HG02981 (cell line): ENCODE results near the gene PDE9A.

Experiments used
- ATAC-seq: cut with Tn5 transposase; IDR thresholded peaks from one replicate; pipeline ENCODE4 v1.9.1; 2021; ENCODE audit warnings: mild to moderate bottlenecking, moderate library complexity; ENCODE audit not compliant: unreplicated experiment

Gene PDE9A

DNA sequence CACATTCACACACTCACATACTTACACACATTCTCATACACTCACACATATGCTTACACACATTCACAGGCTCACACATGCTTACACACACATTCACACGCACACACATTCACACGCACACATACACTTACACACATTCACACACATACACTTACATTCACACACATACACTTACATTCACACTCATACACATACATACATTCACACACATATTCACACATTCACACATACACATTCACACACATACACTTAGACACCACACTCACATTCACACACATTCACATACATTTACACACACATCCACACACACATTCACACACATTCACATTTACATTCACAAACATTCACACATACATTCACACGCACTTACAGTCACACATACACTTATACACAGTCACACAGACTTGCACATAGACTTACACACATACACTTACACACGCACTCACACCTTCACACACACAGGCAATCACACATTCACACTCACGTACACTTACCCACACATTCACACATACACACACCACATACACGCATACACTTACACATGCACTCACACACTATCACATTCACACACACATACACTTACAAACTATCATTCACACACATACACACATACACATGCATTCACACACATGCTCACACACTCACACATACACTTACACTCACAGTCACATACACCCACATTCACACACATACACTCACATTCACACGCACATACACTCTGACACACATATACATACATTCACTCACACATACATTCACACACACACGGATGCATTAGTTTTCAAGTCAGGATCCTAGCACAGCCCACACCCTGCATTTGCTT, 16.8 kb downstream of the PDE9A start:
- ATAC-seq, result no peak

DNA sequence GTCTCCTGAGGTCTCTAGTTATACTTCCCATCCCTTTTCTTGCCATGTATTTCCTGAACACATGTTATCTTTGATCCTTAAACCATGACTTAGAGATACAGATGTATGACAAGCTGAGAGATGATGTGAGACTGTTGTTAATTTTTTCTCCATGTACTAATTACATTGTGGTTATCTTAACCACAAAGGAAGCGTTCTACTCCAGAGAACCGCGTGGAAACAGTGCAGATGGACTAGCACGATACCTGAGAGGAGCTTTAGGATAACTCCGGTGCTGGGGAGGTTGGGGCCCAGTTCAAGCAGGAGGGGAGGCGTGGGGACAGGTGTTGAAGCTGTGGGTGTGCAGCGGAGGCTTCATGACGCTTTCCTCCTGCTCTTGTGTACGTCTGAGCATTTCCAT, 17.5 kb downstream of the PDE9A start:
- no peak for ATAC-seq

DNA sequence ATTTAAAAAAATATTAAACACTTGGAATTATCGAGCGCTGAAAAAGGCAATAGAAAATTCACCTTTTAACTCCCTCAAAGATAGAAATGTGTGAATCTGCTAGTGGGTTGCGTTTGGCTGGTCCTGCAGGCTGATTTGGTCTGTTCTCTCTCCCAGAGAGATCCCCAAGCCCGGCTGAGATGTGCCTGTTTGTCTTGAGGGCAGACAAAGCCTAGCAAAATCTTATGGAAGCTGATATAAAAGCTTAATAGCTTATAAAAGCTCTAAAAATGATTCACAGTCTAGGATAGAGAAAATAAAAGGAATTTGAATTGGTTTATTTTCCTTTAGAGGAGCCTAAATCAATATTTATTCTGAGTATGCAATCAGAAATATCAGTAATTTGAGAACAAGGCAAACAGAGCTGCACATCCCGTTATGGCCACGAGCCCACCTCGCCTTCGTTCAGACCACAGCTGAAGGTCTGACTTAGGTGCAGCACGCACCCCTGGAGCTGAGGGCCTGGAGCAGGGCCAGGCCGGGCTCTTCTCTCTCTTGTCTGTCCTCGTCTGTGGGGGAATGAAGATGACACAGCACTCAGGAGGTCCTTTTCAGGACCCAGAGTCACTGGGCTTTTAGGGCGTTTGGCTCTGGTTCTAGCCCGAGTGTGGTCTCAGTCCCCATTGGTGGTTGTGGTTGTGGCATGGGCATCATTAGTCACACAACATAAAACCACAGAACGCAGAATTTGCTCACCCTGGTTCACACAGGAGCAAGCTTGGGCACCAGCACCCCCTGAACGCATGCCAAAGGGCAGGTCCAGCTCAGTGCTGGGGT, 18.6 kb downstream of the PDE9A start:
- no peak for ATAC-seq

DNA sequence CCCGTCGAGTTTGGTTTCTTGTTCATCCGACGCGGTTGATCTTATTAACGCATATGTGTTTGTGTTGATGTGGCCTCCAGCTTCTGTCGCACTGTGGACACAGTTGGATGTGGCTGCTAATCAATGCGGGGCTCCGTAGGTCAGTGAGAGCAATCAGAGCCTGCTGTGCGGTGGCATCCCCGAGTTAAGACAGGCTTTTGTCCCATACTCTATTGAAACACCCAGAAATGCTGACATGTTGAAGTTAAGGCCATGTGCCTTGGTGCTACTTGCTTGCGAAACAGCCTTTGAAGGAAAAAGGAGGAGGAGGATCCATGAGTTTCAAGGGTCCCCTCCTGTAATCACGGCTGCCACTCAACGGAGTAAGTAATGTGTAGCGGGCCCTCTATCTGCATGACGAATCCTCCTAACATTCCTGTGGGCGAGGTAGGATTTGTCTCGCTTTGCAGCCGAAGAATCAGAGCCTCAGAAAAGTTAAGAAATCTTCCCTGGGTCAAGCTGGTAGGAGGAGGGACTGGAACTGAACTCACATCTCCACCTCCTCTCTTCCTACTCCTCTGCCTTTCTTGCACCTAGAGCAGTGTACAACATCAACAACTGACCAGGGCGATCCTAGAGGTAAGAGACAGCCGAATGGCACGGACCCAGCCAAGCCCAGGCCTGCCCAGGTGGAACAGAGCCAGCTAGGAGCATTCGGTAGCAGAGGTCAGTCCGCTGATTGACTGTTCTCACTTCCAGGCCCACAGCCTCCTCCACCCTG, 19.5 kb downstream of the PDE9A start:
- ATAC-seq, result no peak

DNA sequence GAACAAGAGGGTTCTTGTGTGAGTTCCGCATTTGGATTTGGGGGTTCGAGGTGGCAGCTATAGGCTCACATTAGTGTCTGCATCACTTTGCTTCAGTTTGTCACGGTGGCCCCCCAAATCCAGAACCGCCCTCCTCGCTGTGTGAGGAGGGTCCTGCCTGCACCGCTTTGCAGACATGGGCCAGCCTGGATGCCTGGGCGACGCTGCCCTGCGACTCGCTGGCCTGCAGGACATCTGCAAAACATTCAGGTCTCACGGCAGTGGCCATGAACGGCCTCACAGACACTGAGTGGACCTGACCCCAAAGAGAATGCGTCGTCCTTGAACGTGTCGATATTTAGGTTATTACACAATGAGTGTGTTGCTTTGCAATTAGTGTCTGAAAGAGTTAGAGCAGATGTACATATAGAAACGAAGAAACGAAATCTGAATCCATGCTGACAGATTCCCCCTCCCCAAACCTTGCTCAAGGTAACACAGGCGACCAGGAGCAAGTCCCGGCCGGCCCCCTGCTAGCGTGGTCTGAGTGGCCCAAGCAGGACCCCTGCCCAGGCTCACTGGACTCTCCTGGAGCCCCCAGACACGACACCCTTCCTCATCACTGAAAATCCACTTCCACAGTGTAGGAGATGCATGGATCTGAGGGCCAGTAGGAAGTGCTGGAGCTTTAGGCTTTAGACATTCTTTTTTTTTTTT, 20.4 kb downstream of the PDE9A start:
- no peak for ATAC-seq

DNA sequence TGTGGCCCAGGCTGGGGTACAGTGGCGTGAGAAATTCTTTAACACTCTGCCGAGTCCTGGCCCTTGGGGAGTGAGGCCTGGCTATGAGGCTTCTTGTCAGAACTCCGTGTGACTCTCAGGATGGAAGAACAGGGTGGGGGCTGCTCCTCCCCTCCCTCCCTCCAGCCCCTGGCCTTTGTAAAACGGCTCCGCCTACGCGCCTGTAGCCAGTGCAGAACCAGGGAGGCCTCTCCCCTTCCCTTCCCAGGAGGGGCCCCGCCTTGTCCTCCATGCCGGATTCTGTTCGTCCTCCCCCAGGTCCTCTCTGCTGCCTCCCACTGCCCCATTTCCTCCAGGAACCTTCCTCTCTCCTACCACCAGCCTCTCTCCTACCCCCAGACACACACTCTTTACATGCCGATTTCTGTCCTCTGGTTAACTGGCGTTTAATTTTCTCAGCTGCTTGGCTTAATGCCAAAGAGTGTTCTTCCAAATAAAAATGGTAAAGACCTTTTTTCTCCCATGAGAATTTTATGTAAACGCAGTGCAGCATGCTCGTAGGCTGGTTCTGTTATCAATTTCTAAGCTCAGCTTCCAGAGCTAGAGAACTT, 21.0 kb downstream of the PDE9A start:
- ATAC-seq, result no peak

DNA sequence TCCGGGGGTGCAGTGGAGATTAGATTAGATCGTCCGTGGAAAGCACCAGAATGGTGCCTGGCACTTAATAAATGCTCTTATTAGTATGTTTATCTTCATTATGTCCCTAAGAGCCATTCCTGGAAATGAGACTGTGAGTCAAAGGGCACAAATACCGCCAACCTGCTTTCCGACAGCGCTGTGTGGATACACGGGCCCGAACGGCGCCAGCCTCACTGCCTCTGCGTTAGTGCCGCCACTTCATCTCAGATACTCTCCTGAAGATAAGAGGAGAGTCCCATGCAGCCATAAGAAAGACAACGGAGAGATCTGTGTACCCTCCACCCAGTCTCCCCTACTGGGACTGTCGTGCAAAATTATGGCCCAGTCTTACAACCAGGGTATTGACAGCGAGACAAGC, 22.0 kb downstream of the PDE9A start:
- ATAC-seq, result no peak

DNA sequence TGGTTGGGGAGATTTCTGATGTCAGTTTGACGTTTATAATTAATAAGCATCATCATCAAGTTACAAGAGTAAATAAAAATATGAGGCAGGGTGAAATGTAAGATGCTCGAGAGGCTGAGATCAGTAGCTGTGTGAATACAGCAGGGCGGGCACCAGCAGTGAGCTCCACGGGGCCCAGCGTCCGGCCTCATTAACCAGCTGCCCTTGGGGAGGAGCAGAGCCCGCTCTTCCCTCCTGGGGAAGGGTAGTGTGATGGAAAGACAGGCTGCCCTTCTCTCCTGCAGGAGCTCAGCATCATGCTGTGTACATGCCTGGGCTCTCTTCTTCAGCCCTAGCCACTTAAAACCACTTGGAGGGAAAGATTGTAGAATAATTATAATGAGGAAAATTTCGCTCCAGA, 23.4 kb downstream of the PDE9A start:
- no peak for ATAC-seq

DNA sequence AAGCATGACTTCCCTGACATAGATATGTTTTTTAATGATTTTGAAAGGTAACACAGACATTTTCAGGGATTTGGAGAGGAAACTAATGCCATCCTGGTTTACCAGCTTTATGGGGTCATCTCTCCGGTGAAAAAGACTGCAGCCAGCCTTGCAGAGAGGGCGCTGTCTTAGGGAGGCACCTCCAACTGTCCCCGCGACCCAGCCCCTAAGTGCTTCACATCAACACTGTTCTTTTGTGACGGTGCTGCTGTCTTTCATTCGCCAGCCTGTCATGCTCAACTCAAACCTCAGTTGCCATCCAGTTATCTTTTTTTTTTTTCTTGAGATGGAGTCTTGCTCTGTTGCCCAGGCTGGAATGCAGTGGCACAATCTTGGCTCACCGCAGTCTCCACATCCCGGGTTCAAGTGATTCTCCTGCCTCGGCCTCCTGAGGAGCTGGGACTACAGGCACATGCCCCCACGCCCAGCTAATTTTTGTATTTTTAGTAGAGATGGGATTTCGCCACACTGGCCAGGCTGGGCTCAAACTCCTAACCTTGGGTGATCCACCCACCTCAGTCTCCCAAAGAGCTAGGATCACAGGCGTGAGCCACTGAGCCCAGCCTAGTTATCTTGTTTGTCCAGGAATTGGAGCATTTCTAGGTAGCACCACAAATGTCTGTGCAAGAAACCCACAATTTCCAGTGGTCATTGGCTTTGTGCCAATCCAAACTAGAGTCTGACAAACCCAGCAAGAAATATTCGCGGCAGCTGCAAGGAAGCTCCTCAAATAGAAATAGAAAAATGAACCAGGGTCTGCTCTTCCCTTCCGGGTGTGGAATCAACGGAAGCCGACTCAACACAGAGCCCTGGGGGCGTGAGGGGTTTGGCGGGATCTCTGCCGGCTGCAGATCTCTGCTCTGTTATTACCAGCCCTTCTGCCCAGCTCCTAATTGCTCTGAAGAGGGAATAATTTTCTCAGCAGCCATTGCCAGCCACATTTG, 24.2 kb downstream of the PDE9A start:
- ATAC-seq, result no peak

DNA sequence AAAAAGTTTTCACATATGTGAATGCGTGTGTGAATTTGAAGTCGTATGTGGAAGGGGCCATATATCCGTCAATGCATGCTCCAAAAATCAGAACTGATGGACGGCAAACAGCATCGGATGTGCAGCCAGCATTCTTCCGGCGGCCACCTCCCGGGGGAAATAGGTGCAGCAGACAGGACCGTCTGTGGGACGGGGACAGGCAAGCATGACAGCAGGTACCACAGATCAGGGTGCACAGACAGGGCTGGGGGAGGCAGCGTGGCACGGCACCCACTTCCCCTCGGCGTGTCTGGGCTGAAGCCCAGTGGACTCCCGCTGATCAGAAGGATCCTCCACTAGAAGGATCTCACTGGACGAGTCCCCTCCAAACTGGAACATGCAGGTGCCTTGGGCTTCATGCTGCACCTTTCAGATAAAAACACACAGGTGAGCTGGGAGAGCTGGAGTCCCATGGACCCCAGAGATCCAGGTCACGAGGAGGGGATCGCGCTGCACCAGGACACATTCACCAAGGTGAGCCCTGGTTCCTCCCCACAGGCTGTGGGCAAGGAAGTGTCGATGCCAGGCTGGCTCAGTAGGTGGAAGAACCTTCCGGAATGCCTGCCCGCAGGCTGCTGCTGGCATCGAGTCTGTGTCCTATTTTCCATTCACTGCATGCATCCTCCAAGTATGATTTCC, 25.3 kb downstream of the PDE9A start:
- ATAC-seq, result no peak

DNA sequence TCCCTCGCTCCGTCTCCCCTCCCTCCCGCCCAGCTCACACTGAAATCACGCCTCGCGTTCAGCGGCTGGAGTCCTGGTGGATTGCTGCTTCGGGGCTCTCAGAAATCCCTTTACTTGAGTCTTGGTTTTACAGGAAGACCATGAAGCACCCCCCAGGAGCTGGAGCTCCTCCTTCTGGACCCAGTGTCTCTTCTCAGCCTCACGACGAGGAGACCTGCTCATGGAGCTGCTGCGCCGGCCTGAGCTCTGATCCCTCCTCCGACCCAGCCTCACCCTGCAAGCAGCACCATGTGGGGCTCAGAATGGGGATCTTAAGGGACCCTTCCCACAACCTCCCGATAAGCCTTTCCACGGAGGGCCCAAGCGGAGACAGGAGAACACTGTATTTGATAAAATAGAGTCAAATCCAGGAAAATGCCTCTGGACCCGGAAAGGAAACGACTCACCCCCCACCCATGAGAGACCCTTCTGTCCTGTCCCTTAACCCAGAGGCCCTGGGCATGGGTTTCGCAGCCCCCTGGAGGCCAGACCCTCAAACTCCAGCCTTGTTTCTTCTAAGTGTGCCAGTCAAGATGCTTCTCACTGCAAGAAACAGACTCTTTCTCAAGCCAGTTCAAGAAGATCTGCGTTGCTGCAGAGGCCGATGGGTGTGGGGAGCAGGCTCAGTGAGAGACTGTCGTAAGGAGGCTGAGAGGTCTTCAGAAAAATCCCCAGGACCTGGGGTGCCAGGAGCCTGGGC, 26.1 kb downstream of the PDE9A start:
- ATAC-seq, result no peak

DNA sequence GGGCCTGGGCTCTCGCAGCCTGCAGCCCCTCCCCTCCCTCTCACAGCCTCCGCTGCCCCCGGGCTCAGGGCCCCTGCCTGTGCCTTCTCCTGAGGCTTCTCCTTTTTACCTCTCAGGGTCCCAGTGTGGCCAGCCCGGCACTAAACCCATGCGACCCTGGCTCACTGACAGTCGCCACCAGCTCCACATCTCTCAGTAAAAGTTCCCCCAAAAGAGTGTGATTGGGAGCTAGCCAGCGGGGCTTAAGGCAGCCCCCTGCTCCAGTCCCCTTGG, 26.6 kb downstream of the PDE9A start:
- no peak for ATAC-seq

DNA sequence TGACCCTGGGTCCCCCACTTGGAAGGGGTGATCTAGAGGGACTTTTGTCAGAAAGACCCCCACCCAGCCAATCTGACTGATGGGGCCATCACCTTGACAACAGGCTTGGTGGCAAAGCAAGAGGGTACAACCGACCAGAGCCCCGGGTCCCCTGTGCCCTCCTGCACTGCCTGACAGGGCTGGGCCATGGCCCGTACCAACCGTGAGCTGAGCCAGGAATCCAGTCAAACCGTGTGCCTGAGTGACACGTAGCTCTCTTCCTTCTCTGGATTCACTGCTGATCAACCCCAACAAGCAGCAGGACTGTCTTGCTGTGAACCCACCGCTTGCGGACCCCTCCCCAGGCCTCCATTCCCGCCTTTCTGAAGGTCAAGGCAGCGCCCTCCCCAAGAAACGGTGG, 27.0 kb downstream of the PDE9A start:
- ATAC-seq, result no peak

DNA sequence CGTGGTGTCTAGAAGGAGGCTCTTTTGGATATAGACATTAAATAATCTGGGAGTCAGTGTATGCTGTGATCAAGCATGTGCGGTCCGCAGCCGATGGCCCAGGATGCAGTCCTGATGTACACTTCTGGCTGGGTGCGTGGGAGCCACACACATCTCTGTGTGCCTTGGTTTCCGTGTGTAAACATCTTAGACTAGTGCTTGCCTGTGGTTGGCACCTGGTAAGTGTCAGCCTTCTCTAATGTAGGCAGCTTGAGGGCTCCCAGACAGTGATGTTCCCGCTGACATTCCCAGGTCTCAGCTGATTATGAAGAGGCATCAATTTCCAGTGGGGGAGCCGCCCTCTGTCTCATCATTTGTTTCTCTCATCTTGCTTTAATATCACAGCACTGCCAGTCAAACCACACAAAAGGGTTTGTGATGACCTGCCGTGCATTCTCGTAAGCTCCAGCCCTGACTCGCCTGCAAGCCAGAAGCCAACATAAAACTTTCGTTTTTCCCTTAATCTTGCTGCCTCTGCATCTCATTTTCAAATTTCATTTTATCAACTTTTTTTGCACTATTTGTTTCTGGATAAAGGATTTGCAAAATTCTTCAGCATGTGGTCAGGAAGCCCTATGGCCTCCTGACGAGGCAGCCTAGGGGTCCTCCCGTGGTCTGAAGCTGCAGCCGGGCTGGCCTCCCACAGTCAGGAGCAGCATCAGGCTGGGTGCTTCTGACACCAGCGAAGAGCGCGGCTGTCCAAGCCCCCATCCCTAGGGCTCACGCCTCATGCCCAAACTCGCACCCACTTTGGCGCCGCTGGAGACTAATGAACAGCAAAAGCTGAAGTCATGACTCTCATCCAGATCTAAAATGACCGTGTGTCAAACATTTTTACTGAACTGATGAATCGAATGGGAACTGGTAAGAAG, 28.1 kb downstream of the PDE9A start:
- no peak for ATAC-seq

DNA sequence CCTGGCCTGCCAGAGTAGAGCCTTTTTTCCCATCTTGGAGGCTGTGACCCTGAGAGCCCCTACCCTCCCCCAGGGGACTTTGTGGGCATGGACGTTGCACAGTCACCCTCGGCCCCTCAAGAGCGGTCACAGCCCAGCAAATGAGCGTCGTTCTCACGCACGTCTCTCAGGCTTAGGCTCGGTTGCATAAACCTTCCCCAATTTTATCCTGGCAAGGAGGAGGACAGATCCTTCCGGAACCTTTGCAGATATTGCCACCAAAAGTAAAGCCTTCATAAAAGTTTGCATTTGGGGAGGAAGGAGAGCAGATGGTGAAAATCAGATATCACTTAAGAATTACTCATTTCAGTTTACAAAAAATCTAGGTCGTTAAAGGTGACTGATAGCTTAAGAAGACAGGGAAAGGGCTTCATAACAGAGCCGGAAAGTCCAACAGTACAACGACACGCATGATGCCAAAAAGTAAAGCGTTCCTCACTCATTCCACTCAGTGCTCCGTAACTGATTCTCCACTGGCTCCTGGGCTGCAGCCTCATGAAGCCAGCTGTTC, 29.3 kb downstream of the PDE9A start:
- no peak for ATAC-seq

DNA sequence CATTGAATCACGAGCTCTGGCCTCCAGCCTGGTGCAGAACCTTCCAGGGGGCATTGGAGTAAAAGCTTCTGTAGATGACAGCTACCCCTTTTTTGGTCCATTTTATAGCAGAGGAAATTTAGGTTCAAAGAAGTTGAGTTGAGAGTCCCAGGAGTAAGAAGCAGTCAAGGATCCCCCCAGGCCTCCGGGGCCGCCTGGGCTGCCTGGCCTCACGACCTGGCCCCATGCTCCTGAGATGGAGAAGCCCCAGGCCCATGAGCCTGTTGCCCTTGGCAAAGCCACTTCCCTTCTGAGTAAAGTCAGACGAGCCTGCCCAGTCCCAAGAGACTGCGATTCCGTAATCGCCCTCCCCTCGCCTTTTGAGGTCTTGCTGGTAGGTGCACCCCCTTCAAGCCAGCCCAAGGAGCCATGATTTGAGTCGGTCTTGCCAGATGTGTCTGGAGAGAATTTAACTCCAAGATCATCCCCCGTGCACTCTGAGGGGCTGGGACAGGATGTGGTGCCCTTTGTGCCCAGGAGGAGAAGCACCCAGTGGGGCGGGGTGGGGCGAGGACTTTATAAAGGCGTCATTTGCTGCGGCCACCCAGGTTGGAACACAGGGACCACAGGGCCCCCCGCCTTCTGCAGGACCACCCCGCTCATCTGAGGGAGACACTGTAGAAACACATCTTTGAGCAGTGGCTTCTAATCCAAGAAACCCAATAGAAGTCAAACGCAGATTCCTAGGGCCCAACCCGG, 30.1 kb downstream of the PDE9A start:
- no peak for ATAC-seq
